Spleen (tissue), 11 donors: ENCODE data around the gene NR2E3. TPM values are rescaled to one million over a fixed set of nuclear protein-coding genes. Genes with fewer than 3 reads are reported as not detected.

Experiments
- DNase-seq: peaks from one replicate; pipeline ENCODE4 v3.0.0-alpha.2; 2020
- H3K27ac ChIP-seq, 8 donors: fragments of 200-600 bp; sonication (generic) in 7 of 8; 1 replicate in 4 of 8; 2 replicates in 4 of 8; pipeline versions ENCODE4 v1.5.0 to v1.8.0; 2016 to 2021; ENCODE audit warnings: inconsistent platforms in 4 of 8, mild to moderate bottlenecking in 4 of 8, moderate library complexity in 1 of 8
- H3K27me3 ChIP-seq, 7 donors: fragments of 200-600 bp; sonication (generic) in 6 of 7; replicated peaks in 1 of 7; 1 replicate in 4 of 7; 2 replicates in 3 of 7; pipeline versions ENCODE4 v1.5.0 to v1.8.0; 2016 to 2021; ENCODE audit warnings: inconsistent platforms in 3 of 7, mild to moderate bottlenecking in 1 of 7
- H3K36me3 ChIP-seq, 6 donors: fragments of 200-600 bp; sonication (generic) in 5 of 6; 1 replicate in 4 of 6; 2 replicates in 2 of 6; pipeline versions ENCODE4 v1.5.0 to v1.8.0; 2016 to 2021; ENCODE audit warnings: inconsistent platforms in 2 of 6
- H3K4me1 ChIP-seq, 6 donors: fragments of 200-600 bp; sonication (generic) in 5 of 6; 1 replicate in 3 of 6; 2 replicates in 3 of 6; pipeline versions ENCODE4 v1.5.0 to v1.8.0; 2016 to 2021; ENCODE audit warnings: inconsistent platforms in 3 of 6
- H3K4me3 ChIP-seq, 8 donors: fragments of 200-600 bp; sonication (generic) in 7 of 8; 1 replicate in 4 of 8; 2 replicates in 4 of 8; pipeline versions ENCODE4 v1.5.0 to v1.8.0; 2016 to 2021; ENCODE audit warnings: inconsistent platforms in 4 of 8, mild to moderate bottlenecking in 4 of 8, moderate library complexity in 2 of 8
- H3K9me3 ChIP-seq, 8 donors: fragments of 200-600 bp; sonication (generic) in 7 of 8; 1 replicate in 4 of 8; 2 replicates in 4 of 8; pipeline versions ENCODE4 v1.5.0 to v1.8.0; 2016 to 2021; ENCODE audit warnings: inconsistent platforms in 4 of 8
- POLR2A ChIP-seq, 3 donors: fragments of 450-650 bp; IDR thresholded peaks; one replicate each; pipeline ENCODE4 v1.5.1; 2017; ENCODE audit warnings: antibody characterized with exemption in 3 of 3, mild to moderate bottlenecking in 1 of 3
- POLR2AphosphoS5 ChIP-seq, 3 donors: sonication (generic); formaldehyde crosslinking; IDR thresholded peaks; one replicate each; pipeline ENCODE4 v1.5.1; 2017; ENCODE audit warnings: antibody characterized with exemption in 3 of 3
- WGBS, 5 donors: extraction: QIAGEN DNeasy Blood & Tissue Kit in 3 of 5; methylation state at CpG; one replicate each; pipeline versions ENCODE4 v1.1.5 to v1.1.7; 2013 to 2018; 5-methylcytosine and 5-hydroxymethylcytosine counted together
- intact Hi-C: fragments of 100-400 bp; cut with DNase I; formaldehyde crosslinking; loops from one replicate; pipeline ENCODE4 v1.15.0; 2023; ENCODE audit warnings: low total_unique reads
- polyA plus RNA-seq, 3 donors: library from polyadenylated mRNA; stranded (reverse); fragments of 200-250 nt; gene quantifications; one replicate each; pipeline ENCODE4 v1.2.1, GENCODE V29; 2013
- total RNA-seq, 7 donors: library from RNA; depleted of rRNA in 3 of 7; stranded (reverse); fragments of >200 nt in 3 of 7; fragmentation: NEBNext Ultra II Directional in 4 of 7; extraction: Animal tissue kit (Norgen Biotek cat#: 25700) in 4 of 7; gene quantifications; one replicate each; pipeline versions ENCODE4 v1.1.0 to v1.2.1, GENCODE V29; 2016 to 2021
- TF ChIP-seq, protein P1 (sequence below), 11 experiments: fragments of 200-600 bp in 7 of 11; fragments of 450-650 bp in 4 of 11; sonication (generic) in 4 of 11; IDR thresholded peaks in 8 of 11; conservative IDR thresholded peaks in 3 of 11; 1 replicate in 7 of 11; 2 replicates in 4 of 11; pipeline versions ENCODE4 v1.4.0 to v1.8.0; 2016 to 2021; ENCODE audit warnings: antibody characterized with exemption in 11 of 11, inconsistent platforms in 4 of 11, mild to moderate bottlenecking in 1 of 11
- donor health status: healthy with polysubstance abuse.
- donor health status: DM: no; HTN: no; CAD: no; lungs with moderate emphysema.
- donor health status: DM: no; HTN: no; CAD: no.
- donor health status: Bipolar disorder and iron deficiency.
- donor health status: healthy.
- donor health status: DM: no; HTN: no; CAD: no.
- donor health status: DM: yes; HTN: yes; CAD: no.

Gene NR2E3
- total and polyA plus RNA-seq, 10 donors, result 0.10 to 0.68 TPM; not detected in 8

DNA sequence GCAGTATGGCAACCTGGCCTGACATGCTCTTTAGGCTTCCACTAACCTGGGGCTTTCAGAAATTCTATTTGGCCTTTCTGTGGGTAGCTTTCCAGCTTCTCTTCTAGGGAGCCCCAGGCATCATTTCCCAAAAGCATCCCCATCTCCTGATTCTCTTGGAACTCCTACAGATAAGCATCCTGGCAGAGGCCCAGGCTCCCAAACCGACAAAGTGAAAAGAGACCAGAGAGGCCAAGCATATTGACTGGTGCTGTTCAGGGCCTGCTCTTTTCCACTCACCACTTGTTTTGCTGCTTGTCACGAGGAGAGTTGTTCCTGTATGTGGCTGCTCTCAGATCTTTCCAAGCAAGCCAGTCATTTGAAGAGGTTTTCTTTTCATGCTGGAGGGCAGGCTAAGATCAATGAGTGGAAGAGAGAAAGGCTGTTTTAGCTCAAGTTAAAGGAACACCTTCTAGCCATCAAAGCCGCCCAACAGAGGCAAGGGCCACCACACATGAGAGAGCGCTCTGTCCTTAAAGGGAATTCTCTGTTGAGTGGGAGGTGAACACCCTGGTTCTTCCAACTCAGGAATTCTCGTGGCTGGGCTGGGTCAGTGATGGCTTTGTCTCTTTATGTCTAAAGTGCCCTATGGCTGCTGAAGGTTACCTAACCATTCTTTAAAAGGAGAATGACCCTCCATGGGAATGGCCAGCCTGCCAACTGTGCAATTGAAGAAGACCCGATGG, 31.1 kb upstream of the NR2E3 start:
- H3K4me1 ChIP-seq, result peaks cover 0 to 8% (median 5%) of the 10 kb centered on the region in 6 donors

DNA sequence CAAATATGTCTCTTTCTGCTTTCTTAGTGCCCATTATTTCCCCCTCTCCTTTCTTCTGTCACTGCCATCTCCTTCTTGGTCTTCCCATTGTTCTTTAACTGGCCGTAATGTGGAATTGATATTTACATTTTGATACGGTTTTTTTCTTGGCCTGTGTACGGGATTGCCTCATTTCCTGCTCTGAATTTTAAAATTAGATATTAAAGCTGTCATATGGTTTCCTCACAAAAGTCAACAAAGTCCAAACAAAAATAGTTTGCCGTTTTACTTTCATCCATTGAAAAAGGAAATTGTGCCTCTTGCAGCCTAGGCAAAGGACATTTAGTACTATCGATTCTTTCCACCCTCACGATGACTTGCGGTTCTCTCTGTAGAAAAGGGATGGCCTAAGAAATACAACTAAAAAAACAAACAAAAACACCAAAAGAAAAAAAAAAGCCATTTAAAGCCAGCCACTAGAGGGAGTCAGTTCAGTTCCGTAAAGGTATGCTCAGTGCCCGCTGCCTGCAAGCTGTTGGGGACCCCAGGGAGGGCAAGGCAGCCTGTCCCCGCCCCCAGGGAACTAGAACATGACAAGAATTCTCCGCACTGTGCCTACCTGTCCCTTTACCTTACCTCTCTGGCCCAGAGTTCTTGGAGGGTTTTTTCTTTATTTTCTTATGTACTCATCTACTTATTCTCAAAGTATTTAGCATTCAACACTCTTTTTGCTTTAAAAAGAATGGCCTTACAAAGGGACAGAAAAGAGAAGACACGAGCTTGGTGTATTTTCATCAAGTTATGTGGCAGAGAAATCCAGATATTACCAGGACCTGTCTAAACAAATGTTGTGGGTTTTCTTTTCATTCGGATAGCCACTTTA, 30.0 kb upstream of the NR2E3 start:
- Histone ChIP-seq H3K4me1 (peaks cover 0 to 8% (median 5%) of the 10 kb centered on the region in 6 donors), H3K9me3 (no peaks in the 10 kb centered on the region), H3K36me3 (no peaks in the 10 kb centered on the region), H3K27me3 (peaks cover 0 to 34% (median 0%) of the 10 kb centered on the region in 7 donors), H3K4me3 (no peak overlapping the region), H3K27ac (no peak overlapping the region)
- TF ChIP-seq, protein P1, sequence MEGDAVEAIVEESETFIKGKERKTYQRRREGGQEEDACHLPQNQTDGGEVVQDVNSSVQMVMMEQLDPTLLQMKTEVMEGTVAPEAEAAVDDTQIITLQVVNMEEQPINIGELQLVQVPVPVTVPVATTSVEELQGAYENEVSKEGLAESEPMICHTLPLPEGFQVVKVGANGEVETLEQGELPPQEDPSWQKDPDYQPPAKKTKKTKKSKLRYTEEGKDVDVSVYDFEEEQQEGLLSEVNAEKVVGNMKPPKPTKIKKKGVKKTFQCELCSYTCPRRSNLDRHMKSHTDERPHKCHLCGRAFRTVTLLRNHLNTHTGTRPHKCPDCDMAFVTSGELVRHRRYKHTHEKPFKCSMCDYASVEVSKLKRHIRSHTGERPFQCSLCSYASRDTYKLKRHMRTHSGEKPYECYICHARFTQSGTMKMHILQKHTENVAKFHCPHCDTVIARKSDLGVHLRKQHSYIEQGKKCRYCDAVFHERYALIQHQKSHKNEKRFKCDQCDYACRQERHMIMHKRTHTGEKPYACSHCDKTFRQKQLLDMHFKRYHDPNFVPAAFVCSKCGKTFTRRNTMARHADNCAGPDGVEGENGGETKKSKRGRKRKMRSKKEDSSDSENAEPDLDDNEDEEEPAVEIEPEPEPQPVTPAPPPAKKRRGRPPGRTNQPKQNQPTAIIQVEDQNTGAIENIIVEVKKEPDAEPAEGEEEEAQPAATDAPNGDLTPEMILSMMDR (IDR thresholded peaks at IDR 0.05 in 8 of 11, conservative IDR thresholded peaks at IDR 0.05 in 3 of 11), result peak; percentile 32 to 70 (median 56)
- no peak for TF ChIP-seq POLR2AphosphoS5 (IDR thresholded peaks at IDR 0.05)
- intact Hi-C loops, result loop anchor here (5.0 kb wide), 1 partner anchor 377 kb away; no protein-coding TSS in a partner anchor
- 13 to 17% (median 14%) methylated on average over 13 of the region's 13 CpGs for WGBS, 5 donors
- no peak for DNase-seq

More for the DNA sequence above, 31.1 kb upstream of the NR2E3 start:
- no peak overlapping the region for H3K27ac ChIP-seq
- peaks cover 0 to 24% (median 0%) of the 10 kb centered on the region in 7 donors for H3K27me3 ChIP-seq
- H3K4me3 ChIP-seq, result no peak overlapping the region
- no peaks in the 10 kb centered on the region for H3K9me3 ChIP-seq
- intact Hi-C loops, result no loop called here
- TF ChIP-seq, protein P1 (IDR thresholded peaks at IDR 0.05 in 8 of 11, conservative IDR thresholded peaks at IDR 0.05 in 3 of 11), result no peak
- TF ChIP-seq POLR2A (IDR thresholded peaks at IDR 0.05) (no peak), POLR2AphosphoS5 (IDR thresholded peaks at IDR 0.05) (no peak)
- no peaks in the 10 kb centered on the region for H3K36me3 ChIP-seq
- 88 to 93% (median 92%) methylated on average over 6 of the region's 6 CpGs for WGBS, 5 donors
- no peak for DNase-seq

DNA sequence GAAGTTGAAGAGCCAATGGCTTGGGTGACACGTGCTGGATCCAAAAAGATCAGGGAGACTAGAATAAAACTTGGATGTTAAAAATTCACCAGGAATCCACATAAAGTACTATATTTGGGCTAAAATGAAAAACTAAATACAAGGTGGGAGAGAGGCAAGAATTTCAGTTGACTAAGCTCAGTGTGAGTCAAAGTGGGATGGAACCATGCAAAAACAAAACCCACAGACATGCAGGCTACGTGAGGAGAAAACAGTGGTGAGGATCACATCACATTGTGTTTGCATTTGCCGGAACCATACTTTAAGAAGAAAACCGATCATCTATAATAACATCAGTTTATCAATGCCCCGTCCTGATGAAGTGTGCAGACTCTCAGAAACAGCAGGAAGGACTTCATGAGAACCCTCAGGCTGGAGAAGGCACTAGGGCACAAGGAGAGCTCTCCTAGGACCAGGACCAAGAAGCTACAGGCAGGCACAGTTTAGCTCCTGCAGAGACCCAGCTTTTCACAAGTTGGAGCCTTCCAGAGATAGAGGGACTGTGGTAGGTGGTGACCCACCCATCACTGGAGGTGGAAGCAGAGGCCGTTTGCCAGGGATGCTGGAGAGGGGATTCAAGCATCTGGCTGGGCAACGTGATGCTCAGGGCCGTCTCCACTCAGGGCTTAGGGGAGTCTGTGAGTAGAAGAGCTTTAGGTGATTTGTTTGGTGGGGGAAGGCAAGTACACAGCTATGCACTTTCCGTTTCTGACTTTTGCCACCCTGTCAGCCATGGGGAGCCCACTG, 29.0 kb upstream of the NR2E3 start:
- WGBS, 5 donors, result 72 to 87% (median 77%) methylated on average over 9 of the region's 9 CpGs
- intact Hi-C loops, result loop anchor here (5.0 kb wide), 1 partner anchor 376 kb away; no protein-coding TSS in a partner anchor
- DNase-seq, result no peak
- no peaks in the 10 kb centered on the region for H3K36me3 ChIP-seq
- H3K27ac ChIP-seq, result no peak overlapping the region
- TF ChIP-seq, protein P1 (IDR thresholded peaks at IDR 0.05 in 8 of 11, conservative IDR thresholded peaks at IDR 0.05 in 3 of 11), result no peak
- no peak for TF ChIP-seq POLR2AphosphoS5 (IDR thresholded peaks at IDR 0.05)
- TF ChIP-seq POLR2A (IDR thresholded peaks at IDR 0.05), result no peak
- H3K4me1 ChIP-seq, result peaks cover 0 to 8% (median 5%) of the 10 kb centered on the region in 6 donors
- H3K4me3 ChIP-seq, result no peak overlapping the region
- no peaks in the 10 kb centered on the region for H3K9me3 ChIP-seq
- peaks cover 0 to 42% (median 0%) of the 10 kb centered on the region in 7 donors for H3K27me3 ChIP-seq
